ENCODE data around the gene APMAP. TPM values are rescaled to one million over a fixed set of nuclear protein-coding genes. Genes with fewer than 3 reads are reported as not detected.

Gene APMAP
- total and polyA plus RNA-seq, 9 of the 15 experiments (the other 6 are each of a cell fraction or from before 2014, with no cell fraction given): 6.7 to 18.2 (median 14.4) TPM

- CTCF ChIA-PET (ENCODE audit: low intra/inter-chr PET ratio): no interaction called here
- Histone ChIP-seq H3K4me3 (no peak overlapping the region), H3K9me3 (replicated peaks; ENCODE audit: control insufficient read depth, insufficient read depth, low read depth, low read length) (no peaks in the 10 kb centered on the region), H2AFZ (ENCODE audit: low read depth, low read length) (no peak overlapping the region), H3K36me3 (ENCODE audit: control insufficient read depth, insufficient read depth, low read length) (peaks cover 5% of the 10 kb centered on the region; the same call in 1 of the 3 replicates), H3K27me3 (ENCODE audit: control insufficient read depth in 2 of 2, insufficient read depth in 2 of 2, low read length in 2 of 2) (no peaks in the 10 kb centered on the region), H3K9ac (ENCODE audit: insufficient read depth in 1 of 2, low read depth in 2 of 2, low read length in 2 of 2) (no peak overlapping the region), H3K79me2 (ENCODE audit: control insufficient read depth, insufficient read depth, low read length) (peaks cover 25% of the 10 kb centered on the region), H3K4me1 (replicated peaks in 1 of 2; ENCODE audit: control insufficient read depth in 2 of 2, insufficient read depth in 2 of 2, low read length in 2 of 2) (peaks cover 7 to 11% of the 10 kb centered on the region in 2 experiments; a peak in 4 of 5 replicates), H3K9me1 (ENCODE audit: control insufficient read depth, insufficient read depth, low read length) (no peaks in the 10 kb centered on the region), H3K27ac (ENCODE audit: extremely low read depth, low read depth, low read length) (no peak overlapping the region), H3K4me2 (ENCODE audit: insufficient read depth, low read length) (no peak overlapping the region), H4K20me1 (replicated peaks; ENCODE audit: control insufficient read depth, insufficient read depth, low read length) (peaks cover 4% of the 10 kb centered on the region; the same call in 1 of the 2 replicates)
- TF ChIP-seq ATF6 (CRISPR knock-in tag; IDR thresholded peaks at IDR 0.05) (no peak), XRCC4 (IDR thresholded peaks at IDR 0.05; ENCODE audit: extremely low read depth, insufficient read depth, insufficient read length) (no peak), TOE1 (IDR thresholded peaks at IDR 0.05; ENCODE audit: borderline replicate concordance) (no peak), TOE1 (CRISPR knock-in tag; IDR thresholded peaks at IDR 0.05; ENCODE audit: borderline replicate concordance, low read depth) (no peak), RNF2 (IDR thresholded peaks at IDR 0.05) (no peak), EGR1 (conservative IDR thresholded peaks at IDR 0.05) (no peak), FOXK1 (CRISPR knock-in tag; IDR thresholded peaks at IDR 0.05; ENCODE audit: borderline replicate concordance) (no peak), NCOA6 (IDR thresholded peaks at IDR 0.05) (no peak), L3MBTL2 (IDR thresholded peaks at IDR 0.05) (no peak), ZBTB17 (CRISPR knock-in tag; IDR thresholded peaks at IDR 0.05) (no peak), RAD51 (IDR thresholded peaks at IDR 0.05; ENCODE audit: borderline replicate concordance, low read depth) (no peak), FOXJ2 (tag; IDR thresholded peaks at IDR 0.05) (no peak), RCOR1 (IDR thresholded peaks at IDR 0.05; ENCODE audit: borderline replicate concordance in 1 of 2, low read depth in 2 of 2, low read length in 2 of 2) (no peak), PTRF (tag; IDR thresholded peaks at IDR 0.05) (no peak), MLLT1 (IDR thresholded peaks at IDR 0.05) (no peak)
- BruUV-seq (replicated peaks): no TSS peak
- WGBS (ENCODE audit: insufficient coverage, low coverage, missing lambda C conversion rate): 84% methylated on average over 3 of the region's 3 CpGs
- intact Hi-C loops (cut with micrococcal nuclease): no loop called here
- DNase-seq (ENCODE audit: extremely low read depth in 1 of 4, low spot score in 3 of 4): no peak
- no peak for FAIRE-seq
- in situ Hi-C loops (cut with MboI): no loop called here
- POLR2A ChIA-PET: no interaction called here
- no peak for ATAC-seq
These were observed 3.4 kb downstream of the APMAP start for GRCh38 chr20:24989162-24989561.

All from K562 (cell line).